Breast epithelium (tissue), 4 donors: ENCODE results near the gene GDA. TPM values are rescaled to one million over a fixed set of nuclear protein-coding genes. Genes with fewer than 3 reads are reported as not detected.

ENCODE experiments used
- DNase-seq, 2 donors: peaks; one replicate each; pipeline ENCODE4 v3.0.0-alpha.2; 2019; ENCODE audit warnings: low spot score in 2 of 2
- H3K27ac ChIP-seq, 2 donors: fragments of 200-600 bp; sonication (generic) in 1 of 2; one replicate each; pipeline ENCODE4 v1.5.1; 2016 to 2019; ENCODE audit warnings: mild to moderate bottlenecking in 1 of 2
- H3K27me3 ChIP-seq, 2 donors: fragments of 200-600 bp; sonication (generic) in 1 of 2; one replicate each; pipeline versions ENCODE4 v1.5.1 to v1.6.0; 2017 to 2019; ENCODE audit warnings: control low read depth in 1 of 2, mild to moderate bottlenecking in 1 of 2
- H3K36me3 ChIP-seq: fragments of 200-600 bp; one replicate; pipeline ENCODE4 v1.5.1; 2019
- H3K4me1 ChIP-seq, 2 donors: fragments of 200-600 bp; sonication (generic); one replicate each; pipeline ENCODE4 v1.5.1; 2016 to 2019; ENCODE audit warnings: control low read depth in 1 of 2
- H3K4me3 ChIP-seq, 3 donors: fragments of 200-600 bp; sonication (generic); 1 replicate in 2 of 3; 2 replicates in 1 of 3; pipeline ENCODE4 v1.5.1; 2016 to 2019; ENCODE audit warnings: mild to moderate bottlenecking in 3 of 3, moderate library complexity in 2 of 3
- H3K9me3 ChIP-seq, 2 donors: fragments of 200-600 bp; sonication (generic) in 1 of 2; one replicate each; pipeline ENCODE4 v1.5.1; 2016 to 2019; ENCODE audit warnings: control low read depth in 1 of 2
- CTCF ChIP-seq, 3 donors: fragments of 450-650 bp; IDR thresholded peaks; one replicate each; pipeline ENCODE4 v1.5.1; 2016 to 2017; ENCODE audit warnings: antibody characterized with exemption in 3 of 3, mild to moderate bottlenecking in 3 of 3, moderate library complexity in 3 of 3
- POLR2A ChIP-seq: fragments of 450-650 bp; IDR thresholded peaks from one replicate; pipeline ENCODE4 v1.6.1; 2016; ENCODE audit warnings: antibody characterized with exemption, mild to moderate bottlenecking, moderate library complexity
- POLR2AphosphoS5 ChIP-seq, 3 donors: sonication (generic); formaldehyde crosslinking; IDR thresholded peaks; one replicate each; pipeline ENCODE4 v1.6.1; 2017; ENCODE audit warnings: antibody characterized with exemption in 3 of 3
- intact Hi-C: fragments of 100-400 bp; cut with DNase I; formaldehyde crosslinking; loops from one replicate; pipeline ENCODE4 v1.15.1; 2023; ENCODE audit warnings: low total_unique reads
- total RNA-seq, 3 donors: library from RNA; depleted of rRNA; stranded (reverse); fragments of >200 nt; gene quantifications; one replicate each; pipeline ENCODE4 v1.1.0, GENCODE V29; 2016

The GDA gene
- total RNA-seq, 3 donors from 2014 or later: 1.3 to 3.0 TPM; not detected in 1

GRCh38 chr9:72292874-72293607 is 143.8 kb downstream of the GDA start:
- no peak for DNase-seq
- Histone ChIP-seq H3K9me3 (no peaks in the 10 kb centered on the region), H3K36me3 (no peaks in the 10 kb centered on the region), H3K4me3 (no peak overlapping the region), H3K27ac (no peak overlapping the region), H3K4me1 (no peaks in the 10 kb centered on the region), H3K27me3 (no peaks in the 10 kb centered on the region)
- TF ChIP-seq POLR2AphosphoS5 (IDR thresholded peaks at IDR 0.05) (no peak), POLR2A (no peak), CTCF (IDR thresholded peaks at IDR 0.05) (no peak)
- intact Hi-C loops: loop anchor here (10.0 kb wide), 1 partner anchor 302 kb away; no protein-coding TSS in a partner anchor

DNA sequence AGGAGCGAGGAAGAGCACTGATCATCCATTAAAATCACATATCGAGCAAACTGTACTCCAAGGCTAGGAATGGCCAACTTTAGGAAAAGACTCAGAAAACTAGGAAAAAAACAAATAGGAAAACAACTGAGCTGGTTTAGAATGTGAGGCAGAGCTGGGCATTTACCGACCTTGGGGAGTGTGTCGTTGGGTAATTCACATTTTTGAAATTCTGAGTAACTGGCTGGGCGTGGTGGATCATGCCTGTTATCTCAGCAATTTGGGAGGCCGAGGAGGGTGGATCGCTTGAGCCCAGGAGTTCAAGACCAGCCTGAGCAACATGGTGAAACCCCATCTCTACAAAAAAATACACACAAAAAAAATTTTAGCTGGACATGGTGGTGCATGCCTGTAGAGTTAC is 145.7 kb downstream of the GDA start:
- H3K4me1 ChIP-seq: no peaks in the 10 kb centered on the region
- DNase-seq: no peak
- no peak overlapping the region for H3K4me3 ChIP-seq
- no peak overlapping the region for H3K27ac ChIP-seq
- no peaks in the 10 kb centered on the region for H3K36me3 ChIP-seq
- H3K27me3 ChIP-seq: no peaks in the 10 kb centered on the region
- no peak for TF ChIP-seq POLR2A
- TF ChIP-seq CTCF (IDR thresholded peaks at IDR 0.05): no peak
- TF ChIP-seq POLR2AphosphoS5 (IDR thresholded peaks at IDR 0.05): no peak
- H3K9me3 ChIP-seq: no peaks in the 10 kb centered on the region
- intact Hi-C loops: loop anchor here (10.0 kb wide), 1 partner anchor 300 kb away; no protein-coding TSS in a partner anchor

- Histone ChIP-seq H3K4me1 (no peaks in the 10 kb centered on the region), H3K36me3 (no peaks in the 10 kb centered on the region), H3K27ac (no peak overlapping the region), H3K9me3 (no peaks in the 10 kb centered on the region), H3K27me3 (no peaks in the 10 kb centered on the region), H3K4me3 (no peak overlapping the region)
- no peak for TF ChIP-seq POLR2A
- TF ChIP-seq POLR2AphosphoS5 (IDR thresholded peaks at IDR 0.05): no peak
- no peak for TF ChIP-seq CTCF (IDR thresholded peaks at IDR 0.05)
- no peak for DNase-seq
- intact Hi-C loops: loop anchor here (10.0 kb wide), 1 partner anchor 297 kb away; no protein-coding TSS in a partner anchor
Observed at GRCh38 chr9:72297516-72297915, 148.3 kb downstream of the GDA start.

- H3K4me1 ChIP-seq: no peaks in the 10 kb centered on the region
- intact Hi-C loops: loop anchor here (10.0 kb wide), 1 partner anchor 296 kb away; no protein-coding TSS in a partner anchor
- no peaks in the 10 kb centered on the region for H3K9me3 ChIP-seq
- H3K36me3 ChIP-seq: no peaks in the 10 kb centered on the region
- TF ChIP-seq CTCF (IDR thresholded peaks at IDR 0.05) (no peak), POLR2AphosphoS5 (IDR thresholded peaks at IDR 0.05) (no peak), POLR2A (no peak)
- H3K27me3 ChIP-seq: no peaks in the 10 kb centered on the region
- no peak for DNase-seq
- no peak overlapping the region for H3K4me3 ChIP-seq
- peak overlapping the region in 1 of 2 donors; percentile 39 for H3K27ac ChIP-seq
Observed at GRCh38 chr9:72299017-72299603, 149.9 kb downstream of the GDA start.

DNA sequence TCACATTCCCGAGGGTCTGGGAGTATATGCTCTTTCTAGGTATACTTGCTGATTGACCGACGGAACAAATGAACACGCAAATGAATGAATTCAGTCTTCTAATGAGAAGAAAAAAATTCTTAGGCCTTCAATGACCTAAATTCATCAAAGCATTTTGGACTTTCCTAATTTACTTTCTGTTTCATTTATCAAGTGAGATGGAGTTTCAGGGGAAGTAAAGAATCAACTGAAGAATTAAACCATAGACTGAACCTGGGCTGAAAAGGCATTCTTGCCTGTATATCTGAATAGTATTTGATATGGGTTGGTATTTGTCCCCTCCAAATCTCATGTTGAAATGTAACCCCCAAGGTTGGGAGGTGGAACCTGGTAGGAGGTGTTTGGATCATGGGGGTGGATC is 151.6 kb downstream of the GDA start:
- Histone ChIP-seq H3K9me3 (no peaks in the 10 kb centered on the region), H3K4me3 (no peak overlapping the region), H3K4me1 (no peaks in the 10 kb centered on the region), H3K36me3 (no peaks in the 10 kb centered on the region), H3K27me3 (no peaks in the 10 kb centered on the region), H3K27ac (no peak overlapping the region)
- intact Hi-C loops: no loop called here
- no peak for TF ChIP-seq POLR2AphosphoS5 (IDR thresholded peaks at IDR 0.05)
- no peak for TF ChIP-seq CTCF (IDR thresholded peaks at IDR 0.05)
- TF ChIP-seq POLR2A: no peak
- no peak for DNase-seq
